HG02870 (cell line): ENCODE measurements around the gene PPP1R16B.

ENCODE experiments used
- ATAC-seq: cut with Tn5 transposase; IDR thresholded peaks from one replicate; pipeline ENCODE4 v1.9.1; 2021; ENCODE audit warnings: mild to moderate bottlenecking, moderate library complexity; ENCODE audit not compliant: unreplicated experiment

Gene PPP1R16B

GRCh38 chr20:38894091-38894847 lies 88.8 kb downstream of the PPP1R16B start:
- ATAC-seq: no peak

DNA sequence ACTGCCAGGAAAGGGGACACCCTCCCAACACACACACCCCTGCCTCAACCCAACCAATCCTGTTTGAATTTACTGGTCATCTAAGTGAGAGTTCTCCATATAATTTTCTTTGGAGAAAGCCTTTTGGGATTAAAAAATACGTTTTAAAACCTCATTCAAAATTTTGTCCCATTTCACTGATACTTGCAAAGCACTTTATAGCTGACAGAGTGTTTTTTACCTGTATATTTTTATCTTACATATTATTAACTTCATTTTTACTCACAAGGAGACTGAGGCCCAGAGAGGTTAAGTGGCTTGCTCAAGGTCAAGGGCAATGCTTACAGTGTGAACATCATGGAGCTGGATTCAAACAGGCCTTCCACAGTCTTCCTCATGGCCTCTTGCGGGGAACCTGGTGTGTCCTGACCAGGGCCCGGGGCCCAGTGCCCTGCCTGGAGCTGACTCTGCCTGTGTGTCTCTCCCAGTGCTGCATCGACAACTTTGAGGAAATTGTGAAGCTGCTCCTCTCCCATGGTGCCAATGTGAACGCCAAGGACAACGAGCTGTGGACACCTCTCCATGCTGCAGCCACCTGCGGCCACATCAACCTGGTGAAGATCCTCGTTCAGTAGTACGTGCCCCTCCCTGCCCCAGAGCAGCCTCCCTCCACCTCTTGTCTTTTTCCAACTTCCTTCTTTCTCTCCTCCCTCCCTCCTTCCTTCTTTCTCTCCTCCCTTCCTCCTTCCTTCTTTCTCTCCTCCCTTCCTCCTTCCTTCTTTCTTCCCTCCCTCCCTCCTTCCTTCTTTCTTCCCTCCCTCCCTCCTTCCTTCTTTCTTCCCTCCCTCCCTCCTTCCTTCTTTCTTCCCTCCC lies 89.8 kb downstream of the PPP1R16B start:
- no peak for ATAC-seq

DNA sequence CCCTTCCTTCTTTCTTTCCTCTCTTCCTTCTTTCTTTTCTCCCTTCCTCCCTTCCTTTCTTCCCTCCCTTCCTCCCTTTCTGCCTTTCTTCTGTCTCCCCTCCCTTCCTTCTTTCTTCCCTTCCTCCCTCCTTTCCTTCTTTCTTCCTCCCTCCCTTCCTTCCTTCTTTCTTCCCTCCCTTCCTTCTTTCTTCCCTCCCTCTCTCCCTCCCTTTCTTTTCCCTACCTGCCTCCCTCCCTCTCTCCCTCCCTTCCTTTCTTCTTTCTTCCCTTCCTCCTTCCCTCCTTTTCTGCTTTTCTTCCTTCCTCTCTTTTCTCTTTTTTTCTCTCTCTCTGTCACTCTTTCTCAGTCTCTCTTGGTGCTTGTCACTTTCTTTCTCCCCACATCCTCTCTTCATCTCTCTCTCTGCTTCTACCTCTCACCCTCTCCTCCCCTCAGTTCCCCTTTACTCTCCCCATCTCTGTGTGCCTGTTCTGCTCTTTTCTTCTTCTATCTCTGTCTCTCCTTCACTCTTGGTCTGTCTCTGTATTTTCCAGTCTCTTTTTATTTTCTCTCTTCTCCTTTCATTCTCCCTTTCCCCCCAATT lies 90.6 kb downstream of the PPP1R16B start:
- no peak for ATAC-seq

- no peak for ATAC-seq
These were observed 91.8 kb downstream of the PPP1R16B start for GRCh38 chr20:38897267-38897666.

- no peak for ATAC-seq
These were observed 95.1 kb downstream of the PPP1R16B start for GRCh38 chr20:38900606-38901005.

GRCh38 chr20:38902601-38903000 lies 97.1 kb downstream of the PPP1R16B start:
- ATAC-seq: no peak

DNA sequence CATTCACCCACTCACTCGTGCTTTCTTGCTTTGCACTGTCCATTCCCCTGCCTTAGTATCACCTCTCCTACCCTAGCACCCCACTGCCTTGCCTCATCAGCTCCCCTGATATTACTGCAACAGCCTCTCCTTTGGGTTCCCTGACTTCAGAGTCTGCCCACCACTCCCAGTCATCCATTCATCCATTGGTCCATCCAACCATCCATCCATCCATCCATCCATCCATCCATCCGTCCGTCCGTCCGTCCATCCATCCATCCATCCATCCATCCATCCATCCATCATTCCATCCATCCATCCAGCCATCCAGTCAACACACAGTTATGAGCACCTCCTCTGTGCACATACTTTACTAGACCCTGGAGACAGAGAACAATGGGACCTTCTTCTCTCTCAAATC lies 97.8 kb downstream of the PPP1R16B start:
- ATAC-seq: no peak

GRCh38 chr20:38905375-38905774 lies 99.9 kb downstream of the PPP1R16B start:
- no peak for ATAC-seq

DNA sequence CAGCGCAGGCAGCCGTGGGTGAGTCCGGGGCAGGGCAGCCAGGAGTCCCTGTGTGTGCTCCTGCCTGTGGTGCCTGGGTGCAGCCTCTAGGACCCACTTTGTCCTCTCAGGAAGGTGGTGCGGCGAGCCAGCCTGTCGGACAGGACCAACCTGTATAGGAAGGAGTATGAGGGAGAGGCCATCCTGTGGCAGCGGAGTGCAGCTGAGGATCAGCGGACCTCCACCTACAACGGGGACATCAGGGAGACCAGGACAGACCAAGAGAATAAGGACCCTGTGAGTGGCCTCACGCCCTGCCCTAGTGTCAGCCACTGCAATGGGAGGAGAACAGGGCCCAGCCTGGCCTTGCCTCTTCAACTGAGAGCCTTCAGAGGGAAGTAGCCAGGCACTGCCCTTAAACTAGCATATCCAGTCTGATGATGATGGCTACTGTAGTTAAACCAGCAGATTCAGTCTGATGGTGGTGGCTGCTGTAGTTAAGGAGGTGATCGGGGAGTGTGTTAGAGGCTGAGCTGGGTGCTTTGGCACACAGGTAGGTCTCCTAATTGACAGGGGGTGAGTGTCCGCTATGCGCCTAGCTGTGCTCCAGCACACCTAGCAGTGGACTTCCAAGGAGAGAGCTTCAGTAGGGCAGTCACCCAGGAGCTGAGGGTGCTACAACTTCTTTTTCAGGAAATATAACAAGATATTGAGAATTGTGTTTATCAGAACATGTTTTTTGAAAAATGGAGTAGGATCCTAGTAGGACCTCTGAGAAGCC lies 102.6 kb downstream of the PPP1R16B start:
- no peak for ATAC-seq

- ATAC-seq: no peak
These were observed 109.9 kb downstream of the PPP1R16B start for GRCh38 chr20:38915355-38915754.

DNA sequence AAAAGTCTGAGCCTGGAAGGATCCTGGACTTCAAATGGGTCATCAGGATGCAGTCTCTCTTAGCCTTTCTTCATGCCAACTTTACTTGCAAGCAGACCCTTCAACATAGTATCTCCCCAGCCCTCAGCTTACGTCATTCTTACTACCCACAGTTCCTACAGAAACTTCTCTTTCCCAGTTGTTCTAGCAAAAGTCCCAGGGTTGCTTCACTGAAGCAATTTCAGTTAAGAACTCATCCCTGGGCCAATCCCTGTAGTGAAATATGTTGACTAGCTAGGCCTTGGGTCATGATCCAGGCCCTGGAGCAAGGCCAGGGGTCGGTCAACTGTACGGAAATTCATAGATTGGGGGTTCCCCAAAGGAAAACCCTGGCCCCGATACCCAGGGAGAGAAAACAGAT lies 112.2 kb downstream of the PPP1R16B start:
- no peak for ATAC-seq

DNA sequence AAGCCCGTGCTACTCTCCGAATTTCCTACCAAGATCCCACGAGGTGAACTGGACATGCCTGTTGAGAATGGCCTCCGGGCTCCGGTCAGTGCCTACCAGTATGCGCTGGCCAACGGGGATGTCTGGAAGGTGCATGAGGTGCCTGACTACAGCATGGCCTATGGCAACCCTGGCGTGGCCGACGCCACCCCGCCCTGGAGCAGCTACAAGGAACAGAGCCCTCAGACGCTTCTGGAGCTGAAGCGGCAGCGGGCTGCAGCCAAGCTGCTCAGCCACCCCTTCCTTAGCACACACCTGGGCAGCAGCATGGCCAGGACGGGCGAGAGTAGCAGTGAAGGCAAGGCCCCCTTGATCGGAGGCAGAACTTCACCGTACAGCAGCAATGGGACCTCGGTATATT lies 112.7 kb downstream of the PPP1R16B start:
- ATAC-seq: no peak

GRCh38 chr20:38919683-38920082 lies 114.2 kb downstream of the PPP1R16B start:
- no peak for ATAC-seq

GRCh38 chr20:38920411-38920810 lies 114.9 kb downstream of the PPP1R16B start:
- ATAC-seq: no peak

DNA sequence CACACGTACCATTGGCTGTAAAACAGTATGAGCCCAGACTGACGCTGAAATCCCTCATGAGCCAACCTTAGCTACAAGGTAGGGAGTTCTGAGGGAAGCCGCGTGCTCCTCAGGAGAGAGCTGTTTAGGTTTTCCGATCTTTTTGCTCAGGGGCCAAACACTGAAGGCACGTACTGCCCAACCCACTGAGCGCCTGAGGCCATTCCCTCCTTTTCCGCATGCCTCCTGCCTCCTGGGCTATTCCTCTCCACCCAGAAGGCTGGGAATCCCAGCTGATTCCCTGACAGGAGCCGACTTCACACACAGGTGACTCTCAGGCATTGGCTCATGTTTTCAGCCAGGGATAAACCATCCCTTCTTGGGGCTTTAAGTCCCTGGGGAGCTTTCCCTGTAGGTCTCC lies 115.4 kb downstream of the PPP1R16B start:
- ATAC-seq: no peak

DNA sequence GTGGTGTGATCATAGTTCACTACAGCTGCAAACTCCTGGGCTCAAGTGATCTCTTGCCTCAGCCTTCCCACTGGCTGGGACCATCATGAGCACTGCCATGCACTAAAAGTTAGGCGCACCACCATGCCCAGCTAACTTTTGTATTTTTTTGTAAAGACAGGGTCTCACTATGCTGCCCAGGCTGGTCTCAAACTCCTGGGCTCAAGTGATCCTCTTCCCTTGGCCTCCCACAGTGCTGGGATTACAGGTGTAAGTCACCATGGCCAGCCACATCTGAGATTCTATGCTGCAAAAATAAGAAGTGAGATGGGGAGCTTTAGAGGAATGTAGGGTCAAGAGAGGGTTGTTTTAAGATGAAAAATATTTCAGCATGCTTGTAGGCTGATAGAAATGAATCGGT lies 119.2 kb downstream of the PPP1R16B start:
- ATAC-seq: no peak

GRCh38 chr20:38926142-38926933 lies 120.8 kb downstream of the PPP1R16B start, which contains the start of gene FAM83D:
FAM83D (plus strand) TSS chr20:38926417; CDS start chr20:38926443, 26 bp downstream.
- ATAC-seq: peak; percentile 90

GRCh38 chr20:38926934-38927616 lies 121.6 kb downstream of the PPP1R16B start:
- peak; percentile 1 for ATAC-seq

DNA sequence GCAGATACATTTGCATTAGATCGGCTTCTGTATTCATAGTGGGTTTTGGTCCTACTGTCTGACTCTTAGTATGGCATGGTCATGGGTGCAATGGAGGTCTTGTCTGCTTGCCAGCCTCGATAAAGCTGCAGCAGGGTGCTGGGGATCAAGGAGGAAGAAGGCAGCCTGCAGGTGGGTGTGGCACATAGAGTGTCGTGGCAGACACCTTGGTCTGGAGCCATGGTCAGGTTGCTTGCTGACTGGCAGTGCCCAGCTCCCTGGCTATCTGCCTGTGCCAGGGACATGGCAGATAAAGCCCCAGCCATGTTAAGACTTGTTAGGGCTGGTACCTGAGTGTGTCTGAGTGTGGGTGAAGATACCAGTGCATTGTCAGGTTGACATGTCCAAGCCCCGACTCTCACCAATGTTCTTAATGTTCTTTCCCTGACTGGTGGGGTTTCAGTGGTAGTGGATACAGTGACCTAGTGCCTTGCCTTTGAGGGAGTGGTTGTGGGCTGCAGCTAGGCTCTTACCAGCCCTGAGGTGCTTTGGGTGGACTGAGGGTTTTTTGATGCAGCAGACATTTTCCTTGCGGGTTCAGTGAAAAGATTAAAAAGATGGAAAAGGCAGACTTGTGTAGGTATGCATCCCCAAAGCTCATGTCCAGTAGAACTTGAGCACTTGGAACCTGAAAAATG lies 122.5 kb downstream of the PPP1R16B start:
- no peak for ATAC-seq
